ENCODE data around the gene SYNDIG1.

The SYNDIG1 gene

GRCh38 chr20:24682496-24682985 is 213.1 kb downstream of the SYNDIG1 start:
- DNase-seq = no peak
- Mint-ChIP-seq H3K36me3 (ENCODE audit: low read depth) (no peaks in the 10 kb centered on the region), H3K4me3 (no peak overlapping the region), H3K9me3 (peaks cover 2% of the 10 kb centered on the region), H3K27ac (no peak overlapping the region), H3K27me3 (no peaks in the 10 kb centered on the region), H3K4me1 (ENCODE audit: low read depth) (no peaks in the 10 kb centered on the region)

- DNase-seq = no peak
- Mint-ChIP-seq H3K27ac (no peak overlapping the region), H3K9me3 (peaks cover 3% of the 10 kb centered on the region), H3K27me3 (no peaks in the 10 kb centered on the region), H3K4me1 (ENCODE audit: low read depth) (no peaks in the 10 kb centered on the region), H3K36me3 (ENCODE audit: low read depth) (no peaks in the 10 kb centered on the region), H3K4me3 (no peak overlapping the region)
Observed at GRCh38 chr20:24683676-24684075, 214.2 kb downstream of the SYNDIG1 start.

GRCh38 chr20:24684421-24684871 is 215.0 kb downstream of the SYNDIG1 start:
- DNase-seq = no peak
- H3K27ac Mint-ChIP-seq = no peak overlapping the region
- H3K9me3 Mint-ChIP-seq = peaks cover 3% of the 10 kb centered on the region
- H3K4me3 Mint-ChIP-seq = no peak overlapping the region
- no peaks in the 10 kb centered on the region for H3K4me1 Mint-ChIP-seq (ENCODE audit: low read depth)
- H3K27me3 Mint-ChIP-seq = no peaks in the 10 kb centered on the region
- no peaks in the 10 kb centered on the region for H3K36me3 Mint-ChIP-seq (ENCODE audit: low read depth)

DNA sequence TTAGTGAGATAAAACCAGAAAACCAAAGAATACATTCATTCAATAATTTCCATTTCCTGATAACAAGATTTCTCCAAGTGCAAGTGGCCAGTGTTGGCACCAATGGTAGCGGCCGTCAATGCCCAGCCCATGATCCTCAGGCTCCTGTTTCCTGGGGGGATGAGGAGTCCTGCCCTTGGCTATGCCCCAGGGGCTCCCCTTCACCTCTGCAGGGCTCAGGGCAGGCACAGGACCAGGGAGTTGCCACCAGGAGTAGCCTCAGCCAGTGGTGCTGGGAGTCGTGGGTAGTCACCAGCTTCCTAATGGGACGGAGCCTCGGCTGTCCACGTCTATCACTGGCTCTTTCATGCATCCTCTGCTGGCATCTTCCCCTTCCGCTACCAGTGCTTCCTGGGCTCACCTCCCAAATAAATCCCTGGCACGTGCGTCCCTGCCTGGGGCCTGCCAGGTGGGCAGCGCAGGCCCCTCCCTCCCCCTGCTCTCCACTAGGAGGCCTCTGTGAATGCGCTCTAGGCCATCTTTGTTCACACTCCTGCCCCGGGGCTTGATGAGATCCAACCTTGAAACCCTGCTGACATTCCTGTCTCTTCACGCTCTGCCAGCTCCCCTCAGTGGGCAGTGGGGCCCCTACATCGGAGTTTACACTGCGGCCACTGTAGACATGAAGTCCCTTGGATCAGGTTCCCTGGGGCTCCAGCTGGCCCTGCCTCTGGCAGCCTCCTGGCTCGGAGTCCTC is 215.7 kb downstream of the SYNDIG1 start:
- Mint-ChIP-seq H3K27me3 (peaks cover under 1% of the 10 kb centered on the region), H3K36me3 (ENCODE audit: low read depth) (no peaks in the 10 kb centered on the region), H3K4me1 (ENCODE audit: low read depth) (no peaks in the 10 kb centered on the region), H3K27ac (no peak overlapping the region), H3K4me3 (no peak overlapping the region), H3K9me3 (peaks cover 3% of the 10 kb centered on the region)
- peak; percentile 11 for DNase-seq

- Mint-ChIP-seq H3K9me3 (peaks cover 3% of the 10 kb centered on the region), H3K4me3 (no peak overlapping the region), H3K36me3 (ENCODE audit: low read depth) (no peaks in the 10 kb centered on the region), H3K27me3 (peaks cover 4% of the 10 kb centered on the region), H3K4me1 (ENCODE audit: low read depth) (no peaks in the 10 kb centered on the region), H3K27ac (no peak overlapping the region)
- no peak for DNase-seq
Observed at GRCh38 chr20:24685736-24686135, 216.3 kb downstream of the SYNDIG1 start.

DNA sequence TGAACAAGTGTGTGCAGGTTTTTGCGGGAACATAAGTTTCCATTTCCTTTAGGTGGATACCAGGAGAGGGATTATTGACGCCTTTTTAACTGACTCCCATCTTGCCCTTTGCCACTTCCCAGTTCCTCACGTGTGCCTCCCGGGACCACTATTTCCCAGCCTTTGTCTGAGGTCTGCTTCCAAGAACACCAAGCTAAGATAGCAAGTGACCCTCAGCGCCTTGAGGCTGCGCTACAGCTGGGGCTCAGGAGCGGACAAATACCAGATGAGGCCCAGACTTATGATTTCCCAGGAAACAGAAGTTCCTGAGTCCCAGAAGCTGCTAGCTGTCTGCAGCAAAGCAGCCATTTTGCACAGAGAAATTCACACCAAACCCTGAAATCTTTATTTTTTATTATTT is 216.7 kb downstream of the SYNDIG1 start:
- no peaks in the 10 kb centered on the region for H3K36me3 Mint-ChIP-seq (ENCODE audit: low read depth)
- H3K27ac Mint-ChIP-seq = no peak overlapping the region
- no peak overlapping the region for H3K4me3 Mint-ChIP-seq
- no peaks in the 10 kb centered on the region for H3K4me1 Mint-ChIP-seq (ENCODE audit: low read depth)
- H3K27me3 Mint-ChIP-seq = peaks cover 4% of the 10 kb centered on the region
- peaks cover 3% of the 10 kb centered on the region for H3K9me3 Mint-ChIP-seq
- DNase-seq = no peak

- H3K36me3 Mint-ChIP-seq (ENCODE audit: low read depth) = no peaks in the 10 kb centered on the region
- peaks cover 6% of the 10 kb centered on the region for H3K27me3 Mint-ChIP-seq
- no peak overlapping the region for H3K4me3 Mint-ChIP-seq
Observed at GRCh38 chr20:24690408-24690807, 221.0 kb downstream of the SYNDIG1 start.

GRCh38 chr20:24691901-24692351 is 222.5 kb downstream of the SYNDIG1 start:
- no peak overlapping the region for H3K27ac Mint-ChIP-seq
- peaks cover 3% of the 10 kb centered on the region for H3K9me3 Mint-ChIP-seq
- no peak overlapping the region for H3K4me3 Mint-ChIP-seq
- DNase-seq = no peak
- no peaks in the 10 kb centered on the region for H3K36me3 Mint-ChIP-seq (ENCODE audit: low read depth)
- H3K4me1 Mint-ChIP-seq (ENCODE audit: low read depth) = no peaks in the 10 kb centered on the region
- H3K27me3 Mint-ChIP-seq = peaks cover 9% of the 10 kb centered on the region

More at GRCh38 chr20:24690408-24690807, 221.0 kb downstream of the SYNDIG1 start:
- Mint-ChIP-seq H3K9me3 (peaks cover 3% of the 10 kb centered on the region), H3K4me1 (ENCODE audit: low read depth) (no peaks in the 10 kb centered on the region), H3K27ac (no peak overlapping the region)
- no peak for DNase-seq

DNA sequence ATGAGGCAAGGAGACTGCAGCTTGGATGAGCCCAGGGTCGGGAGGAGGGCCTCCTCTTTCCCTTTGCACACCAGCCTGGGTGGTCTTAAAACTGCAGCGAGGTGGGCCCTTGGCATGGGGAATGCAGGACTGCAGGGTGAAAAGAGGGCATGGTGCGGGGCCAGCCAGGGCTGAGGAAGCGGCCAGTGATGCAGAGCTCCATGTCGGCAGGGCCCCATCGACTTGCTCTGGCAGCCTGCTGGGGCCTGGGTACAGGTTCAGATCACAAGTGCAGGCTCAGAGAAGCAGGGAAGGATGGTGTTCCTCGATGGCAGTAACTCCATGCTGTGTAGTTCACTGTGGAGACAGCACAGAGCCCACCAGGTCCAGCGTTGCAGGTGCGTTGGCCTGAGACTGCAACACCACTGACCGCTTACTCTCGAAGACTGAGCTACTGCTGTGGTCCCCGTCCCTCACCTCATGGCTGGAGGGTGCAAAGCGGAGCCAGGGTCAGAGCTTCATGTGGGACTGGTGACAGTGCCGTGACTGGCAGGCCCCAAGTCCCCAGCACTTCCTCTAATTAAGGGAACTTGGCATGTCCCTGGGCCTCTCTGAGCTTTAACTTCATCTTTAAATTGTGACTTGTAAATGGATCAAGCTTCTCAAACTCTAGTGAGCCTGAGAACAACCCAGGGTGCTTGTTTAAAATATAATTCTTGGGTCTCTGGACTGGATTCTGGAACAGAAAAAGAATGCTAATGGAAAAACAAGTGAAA is 223.2 kb downstream of the SYNDIG1 start:
- DNase-seq = no peak
- Mint-ChIP-seq H3K4me1 (ENCODE audit: low read depth) (no peaks in the 10 kb centered on the region), H3K27me3 (peaks cover 9% of the 10 kb centered on the region), H3K27ac (no peak overlapping the region), H3K36me3 (ENCODE audit: low read depth) (no peaks in the 10 kb centered on the region), H3K9me3 (peaks cover under 1% of the 10 kb centered on the region), H3K4me3 (no peak overlapping the region)

DNA sequence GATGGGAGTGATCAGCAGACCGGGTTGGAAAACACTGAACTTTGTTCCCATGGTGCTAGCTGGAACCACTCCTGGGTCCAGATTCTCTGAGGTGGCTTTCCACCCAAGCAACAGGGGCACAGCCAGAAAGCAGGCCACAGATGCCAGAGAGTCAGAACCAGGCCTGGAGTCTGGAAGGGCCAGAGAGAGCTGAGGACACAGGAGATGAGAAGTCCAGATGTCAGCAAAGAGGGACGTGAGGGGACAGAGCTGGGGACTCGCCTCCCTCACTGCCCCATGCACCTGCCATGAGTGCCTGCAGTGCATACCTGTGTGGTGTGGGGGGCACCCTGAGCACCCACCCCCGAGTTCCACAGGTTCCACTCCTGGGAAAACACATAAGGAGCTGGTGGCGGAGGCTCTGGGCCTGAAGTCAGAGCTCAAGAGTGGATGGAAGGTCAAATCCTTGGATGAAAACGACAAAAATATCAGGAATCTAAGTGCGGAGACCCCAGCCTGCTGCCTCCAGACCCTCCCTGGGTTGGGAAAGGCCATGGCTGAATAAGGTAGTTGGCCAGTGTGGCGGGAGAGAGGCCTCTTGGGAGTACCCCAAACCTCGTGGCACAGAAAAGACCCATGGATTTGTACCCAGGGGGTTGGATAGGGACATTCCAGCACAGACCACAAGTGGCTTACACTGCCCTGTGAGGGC is 224.2 kb downstream of the SYNDIG1 start:
- H3K4me1 Mint-ChIP-seq (ENCODE audit: low read depth) = no peaks in the 10 kb centered on the region
- no peak overlapping the region for H3K4me3 Mint-ChIP-seq
- H3K36me3 Mint-ChIP-seq (ENCODE audit: low read depth) = no peaks in the 10 kb centered on the region
- H3K9me3 Mint-ChIP-seq = no peaks in the 10 kb centered on the region
- H3K27me3 Mint-ChIP-seq = peaks cover 9% of the 10 kb centered on the region
- no peak overlapping the region for H3K27ac Mint-ChIP-seq
- no peak for DNase-seq

GRCh38 chr20:24694157-24694726 is 224.8 kb downstream of the SYNDIG1 start:
- H3K27me3 Mint-ChIP-seq = peaks cover 9% of the 10 kb centered on the region
- H3K36me3 Mint-ChIP-seq (ENCODE audit: low read depth) = no peaks in the 10 kb centered on the region
- no peaks in the 10 kb centered on the region for H3K4me1 Mint-ChIP-seq (ENCODE audit: low read depth)
- no peak overlapping the region for H3K4me3 Mint-ChIP-seq
- no peak for DNase-seq
- no peak overlapping the region for H3K27ac Mint-ChIP-seq
- H3K9me3 Mint-ChIP-seq = no peaks in the 10 kb centered on the region

GRCh38 chr20:24694727-24695528 is 225.5 kb downstream of the SYNDIG1 start:
- H3K27me3 Mint-ChIP-seq = peaks cover 9% of the 10 kb centered on the region
- H3K4me1 Mint-ChIP-seq (ENCODE audit: low read depth) = no peaks in the 10 kb centered on the region
- no peak overlapping the region for H3K27ac Mint-ChIP-seq
- no peak overlapping the region for H3K4me3 Mint-ChIP-seq
- H3K36me3 Mint-ChIP-seq (ENCODE audit: low read depth) = no peaks in the 10 kb centered on the region
- DNase-seq = no peak
- H3K9me3 Mint-ChIP-seq = no peaks in the 10 kb centered on the region

DNA sequence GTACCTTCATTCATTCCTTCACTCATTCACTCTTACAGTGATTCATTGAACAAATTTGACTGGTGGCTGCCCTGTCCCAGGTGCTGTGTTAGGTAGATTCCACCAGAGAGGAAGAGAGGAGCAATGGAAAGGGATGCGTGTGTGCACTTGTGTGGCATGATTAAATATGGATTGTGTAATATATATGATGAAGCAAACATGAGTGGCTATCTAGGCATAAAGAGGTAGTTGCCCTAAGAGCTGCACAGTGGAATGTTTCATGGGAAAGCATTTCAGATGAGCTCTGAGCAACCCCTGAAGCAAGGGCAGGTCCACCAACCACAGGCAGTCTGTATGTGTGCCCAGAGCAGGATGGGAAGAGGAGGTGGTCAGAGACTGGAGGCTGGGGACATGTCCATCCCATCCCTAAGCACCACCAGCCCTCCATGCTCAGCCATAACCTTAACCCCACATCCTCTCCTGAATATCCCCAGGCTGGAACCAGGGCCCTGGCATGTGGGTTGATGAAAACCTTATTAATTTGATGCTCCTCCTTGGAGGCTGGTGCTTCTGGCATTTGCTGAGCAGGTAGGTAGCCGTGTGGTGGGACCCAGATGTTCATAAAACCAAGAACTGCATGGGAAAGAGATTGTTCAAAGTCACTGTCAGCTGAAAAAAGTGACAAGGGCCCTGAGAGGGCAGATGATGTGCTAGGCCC is 226.2 kb downstream of the SYNDIG1 start:
- Mint-ChIP-seq H3K4me1 (ENCODE audit: low read depth) (no peaks in the 10 kb centered on the region), H3K27ac (no peak overlapping the region), H3K9me3 (no peaks in the 10 kb centered on the region), H3K4me3 (no peak overlapping the region), H3K27me3 (peaks cover 5% of the 10 kb centered on the region), H3K36me3 (ENCODE audit: low read depth) (no peaks in the 10 kb centered on the region)
- no peak for DNase-seq

Data from activated T-cell treated with anti-CD3 and anti-CD28 coated beads, Interleukin-2, amount 50 U/mL, for 24 hours (primary cell).